ENCODE measurements around the gene ZNF814. TPM values are rescaled to one million over a fixed set of nuclear protein-coding genes. Genes with fewer than 3 reads are reported as not detected.
"Not testable (repeated sequence)": the region's sequence is repeated elsewhere in the genome, so short reads cannot be mapped to it uniquely, and the experiment has no call there.

ZNF814 gene
- total and polyA plus RNA-seq, 2 experiments from 2014 or later, result 80.4 to 86.9 TPM

DNA sequence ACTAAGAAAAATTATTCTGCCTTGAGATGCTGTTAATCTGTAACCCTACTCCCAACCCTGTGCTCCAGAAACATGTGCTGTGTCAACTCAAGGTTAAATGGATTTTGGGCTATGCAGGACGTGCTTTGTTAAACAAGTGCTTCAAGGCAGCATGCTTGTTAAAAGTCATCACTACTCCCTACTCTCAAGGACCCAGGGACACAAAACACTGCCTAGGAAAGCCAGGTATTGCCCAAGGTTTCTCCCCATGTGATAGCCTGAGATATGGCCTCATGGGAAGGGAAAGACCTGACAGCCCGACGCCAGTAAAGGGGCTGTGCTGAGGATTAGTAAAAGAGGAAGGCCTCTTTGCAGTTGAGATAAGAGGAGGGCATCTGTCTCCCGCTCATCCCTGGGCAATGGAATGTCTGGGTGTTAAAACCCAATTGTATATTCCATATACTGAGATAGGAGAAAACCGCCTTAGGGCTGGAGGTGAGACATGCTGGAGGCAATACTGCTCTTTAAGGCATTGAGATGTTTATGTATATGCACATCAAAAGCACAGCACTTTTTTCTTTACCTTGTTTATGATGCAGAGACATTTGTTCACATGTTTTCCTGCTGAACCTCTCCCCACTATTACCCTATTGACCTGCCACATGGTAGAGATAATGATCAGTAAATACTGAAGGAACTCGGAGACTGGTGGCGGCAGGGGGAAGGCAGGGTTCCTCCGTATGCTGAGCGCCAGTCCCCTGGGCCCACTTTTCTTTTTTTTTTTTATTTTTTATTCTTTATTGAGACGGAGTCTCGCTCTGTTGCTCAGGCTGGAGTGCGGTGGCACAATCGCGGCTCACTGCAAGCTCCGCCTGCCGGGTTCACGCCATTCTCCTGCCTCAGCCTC is 78.2 kb downstream of the ZNF814 start:
- not testable (repeated sequence) for H3K27me3 Mint-ChIP-seq (ENCODE audit: insufficient read depth, low read depth, poor library complexity); H3F3A ChIP-seq (replicated peaks; ENCODE audit: low read depth); ATAC-seq; H3K4me2 ChIP-seq; H3K9me3 Mint-ChIP-seq; H3K9me2 ChIP-seq (ENCODE audit: insufficient read depth); H3K27ac Mint-ChIP-seq; H3K4me3 Mint-ChIP-seq; H3K4me1 ChIP-seq (ENCODE audit: insufficient read depth); DNase-seq (ENCODE audit: low spot score); H3K4me3 ChIP-seq; H2AFZ ChIP-seq; H3K27me3 ChIP-seq (ENCODE audit: insufficient read depth)
- Mint-ChIP-seq H3K36me3 (ENCODE audit: low read depth) (peaks cover 50% of the 10 kb centered on the region), H3K4me1 (peaks cover 19% of the 10 kb centered on the region; the same call in 2 of the 3 replicates)
- Histone ChIP-seq H3K27ac (ENCODE audit: low read depth) (peak overlapping the region; percentile 55; the same call in 1 of the 2 replicates), H3K36me3 (ENCODE audit: insufficient read depth) (peaks cover 30% of the 10 kb centered on the region), H4K20me1 (replicated peaks; ENCODE audit: insufficient read depth) (peaks cover 15% of the 10 kb centered on the region), H3K79me2 (replicated peaks; ENCODE audit: insufficient read depth) (peaks cover 46% of the 10 kb centered on the region)

- Mint-ChIP-seq H3K27me3 (ENCODE audit: insufficient read depth, low read depth, poor library complexity) (peaks cover 6% of the 10 kb centered on the region), H3K4me1 (peaks cover 17% of the 10 kb centered on the region; the same call in 2 of the 3 replicates), H3K9me3 (no peaks in the 10 kb centered on the region), H3K36me3 (ENCODE audit: low read depth) (peaks cover 52% of the 10 kb centered on the region), H3K27ac (no peak overlapping the region), H3K4me3 (no peak overlapping the region)
- peaks cover 6% of the 10 kb centered on the region for H3K4me1 ChIP-seq (ENCODE audit: insufficient read depth)
- DNase-seq (ENCODE audit: low spot score) (no peak), ATAC-seq (no peak)
- no peak overlapping the region for H2AFZ ChIP-seq
- peaks cover 25% of the 10 kb centered on the region for H3K36me3 ChIP-seq (ENCODE audit: insufficient read depth)
- peaks cover 9% of the 10 kb centered on the region; the same call in 1 of the 2 replicates for H3F3A ChIP-seq (replicated peaks; ENCODE audit: low read depth)
- peaks cover 28% of the 10 kb centered on the region for H3K79me2 ChIP-seq (replicated peaks; ENCODE audit: insufficient read depth)
- no peak overlapping the region for H3K4me2 ChIP-seq
- H3K27ac ChIP-seq (ENCODE audit: low read depth), result no peak overlapping the region; the same call in 1 of the 2 replicates
- no peaks in the 10 kb centered on the region for H3K27me3 ChIP-seq (ENCODE audit: insufficient read depth)
- no peak for TF ChIP-seq POLR2AphosphoS5 (IDR thresholded peaks at IDR 0.05; ENCODE audit: low read depth)
- TF ChIP-seq ZNF114 (CRISPR knock-in tag; IDR thresholded peaks at IDR 0.05), result no peak
- no peak for TF ChIP-seq NANOG (IDR thresholded peaks at IDR 0.05; ENCODE audit: borderline replicate concordance)
- no peaks in the 10 kb centered on the region for H3K9me2 ChIP-seq (ENCODE audit: insufficient read depth)
- no peak overlapping the region for H3K4me3 ChIP-seq
- H4K20me1 ChIP-seq (replicated peaks; ENCODE audit: insufficient read depth), result 0 out of 2 replicates have a peak, but pooled peaks cover 8% of the 10 kb centered on the region
Observed at GRCh38 chr19:57807541-57807940, 81.3 kb downstream of the ZNF814 start.

- Histone ChIP-seq H3K9me2 (ENCODE audit: insufficient read depth) (no peaks in the 10 kb centered on the region), H2AFZ (no peak overlapping the region), H4K20me1 (replicated peaks; ENCODE audit: insufficient read depth) (no peaks in the 10 kb centered on the region), H3F3A (replicated peaks; ENCODE audit: low read depth) (peaks cover 4% of the 10 kb centered on the region; the same call in 1 of the 2 replicates), H3K79me2 (replicated peaks; ENCODE audit: insufficient read depth) (peaks cover 6% of the 10 kb centered on the region; the same call in 1 of the 2 replicates), H3K27me3 (ENCODE audit: insufficient read depth) (no peaks in the 10 kb centered on the region), H3K4me2 (peak overlapping the region; percentile 75), H3K27ac (ENCODE audit: low read depth) (peak overlapping the region; percentile 100), H3K36me3 (ENCODE audit: insufficient read depth) (peaks cover 7% of the 10 kb centered on the region; the same call in 1 of the 2 replicates), H3K4me1 (ENCODE audit: insufficient read depth) (peaks cover 36% of the 10 kb centered on the region), H3K4me3 (peak overlapping the region; percentile 60)
- no peaks in the 10 kb centered on the region for H3K9me3 Mint-ChIP-seq
- H3K27me3 Mint-ChIP-seq (ENCODE audit: insufficient read depth, low read depth, poor library complexity), result peaks cover 10% of the 10 kb centered on the region
- DNase-seq (ENCODE audit: low spot score) (peak; percentile 92), ATAC-seq (peak; percentile 65)
- H3K27ac Mint-ChIP-seq, result peak overlapping the region; percentile 96
- TF ChIP-seq, protein P1, sequence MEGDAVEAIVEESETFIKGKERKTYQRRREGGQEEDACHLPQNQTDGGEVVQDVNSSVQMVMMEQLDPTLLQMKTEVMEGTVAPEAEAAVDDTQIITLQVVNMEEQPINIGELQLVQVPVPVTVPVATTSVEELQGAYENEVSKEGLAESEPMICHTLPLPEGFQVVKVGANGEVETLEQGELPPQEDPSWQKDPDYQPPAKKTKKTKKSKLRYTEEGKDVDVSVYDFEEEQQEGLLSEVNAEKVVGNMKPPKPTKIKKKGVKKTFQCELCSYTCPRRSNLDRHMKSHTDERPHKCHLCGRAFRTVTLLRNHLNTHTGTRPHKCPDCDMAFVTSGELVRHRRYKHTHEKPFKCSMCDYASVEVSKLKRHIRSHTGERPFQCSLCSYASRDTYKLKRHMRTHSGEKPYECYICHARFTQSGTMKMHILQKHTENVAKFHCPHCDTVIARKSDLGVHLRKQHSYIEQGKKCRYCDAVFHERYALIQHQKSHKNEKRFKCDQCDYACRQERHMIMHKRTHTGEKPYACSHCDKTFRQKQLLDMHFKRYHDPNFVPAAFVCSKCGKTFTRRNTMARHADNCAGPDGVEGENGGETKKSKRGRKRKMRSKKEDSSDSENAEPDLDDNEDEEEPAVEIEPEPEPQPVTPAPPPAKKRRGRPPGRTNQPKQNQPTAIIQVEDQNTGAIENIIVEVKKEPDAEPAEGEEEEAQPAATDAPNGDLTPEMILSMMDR (conservative IDR thresholded peaks at IDR 0.05; ENCODE audit: low read depth in 2 of 2), result no peak
- peak; percentile 26; the same call in 1 of the 2 replicates for TF ChIP-seq POLR2AphosphoS5 (IDR thresholded peaks at IDR 0.05; ENCODE audit: low read depth)
- peaks cover 52% of the 10 kb centered on the region for H3K4me1 Mint-ChIP-seq
- peaks cover 26% of the 10 kb centered on the region for H3K36me3 Mint-ChIP-seq (ENCODE audit: low read depth)
- peak overlapping the region; percentile 86 for H3K4me3 Mint-ChIP-seq
Observed at GRCh38 chr19:57803594-57804325, 85.1 kb downstream of the ZNF814 start.
